Retinal pigment epithelial cell (primary cell): ENCODE data around the gene ARHGEF37.
A peak's percentile ranks its signal among the peaks of the same experiment; 100 is the strongest.
"Not testable (repeated sequence)": the region's sequence is repeated elsewhere in the genome, so short reads cannot be mapped to it uniquely, and the experiment has no call there.

Experiments used
- DNase-seq: peaks from one replicate; pipeline ENCODE4 v3.0.0-alpha.2; 2010; ENCODE audit warnings: low read depth
- H3K4me3 ChIP-seq: 2 replicates; pipeline ENCODE4 v1.5.1; 2011; ENCODE audit warnings: mild to moderate bottlenecking, low read length, control low read depth, moderate library complexity
- TF ChIP-seq, protein P1 (sequence below): conservative IDR thresholded peaks from 2 replicates; pipeline ENCODE4 v1.5.1; 2011; ENCODE audit warnings: low read depth, low read length, control low read depth, inconsistent platforms

The ARHGEF37 gene, protein sequence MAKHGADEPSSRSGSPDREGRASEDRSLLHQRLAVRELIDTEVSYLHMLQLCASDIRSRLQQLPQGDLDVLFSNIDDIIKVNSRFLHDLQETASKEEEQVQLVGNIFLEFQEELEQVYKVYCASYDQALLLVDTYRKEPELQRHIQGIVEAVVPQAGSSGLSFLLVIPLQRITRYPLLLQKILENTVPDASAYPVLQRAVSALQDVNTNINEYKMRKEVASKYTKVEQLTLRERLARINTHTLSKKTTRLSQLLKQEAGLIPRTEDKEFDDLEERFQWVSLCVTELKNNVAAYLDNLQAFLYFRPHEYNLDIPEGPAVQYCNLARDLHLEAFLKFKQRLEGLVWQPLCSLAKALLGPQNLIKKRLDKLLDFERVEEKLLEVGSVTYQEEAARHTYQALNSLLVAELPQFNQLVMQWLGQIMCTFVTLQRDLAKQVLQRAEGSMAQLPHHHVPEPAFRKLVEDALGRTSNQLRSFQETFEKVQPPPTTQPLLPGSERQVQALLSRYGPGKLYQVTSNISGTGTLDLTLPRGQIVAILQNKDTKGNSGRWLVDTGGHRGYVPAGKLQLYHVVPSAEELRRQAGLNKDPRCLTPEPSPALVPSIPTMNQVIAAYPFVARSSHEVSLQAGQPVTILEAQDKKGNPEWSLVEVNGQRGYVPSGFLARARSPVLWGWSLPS

DNA sequence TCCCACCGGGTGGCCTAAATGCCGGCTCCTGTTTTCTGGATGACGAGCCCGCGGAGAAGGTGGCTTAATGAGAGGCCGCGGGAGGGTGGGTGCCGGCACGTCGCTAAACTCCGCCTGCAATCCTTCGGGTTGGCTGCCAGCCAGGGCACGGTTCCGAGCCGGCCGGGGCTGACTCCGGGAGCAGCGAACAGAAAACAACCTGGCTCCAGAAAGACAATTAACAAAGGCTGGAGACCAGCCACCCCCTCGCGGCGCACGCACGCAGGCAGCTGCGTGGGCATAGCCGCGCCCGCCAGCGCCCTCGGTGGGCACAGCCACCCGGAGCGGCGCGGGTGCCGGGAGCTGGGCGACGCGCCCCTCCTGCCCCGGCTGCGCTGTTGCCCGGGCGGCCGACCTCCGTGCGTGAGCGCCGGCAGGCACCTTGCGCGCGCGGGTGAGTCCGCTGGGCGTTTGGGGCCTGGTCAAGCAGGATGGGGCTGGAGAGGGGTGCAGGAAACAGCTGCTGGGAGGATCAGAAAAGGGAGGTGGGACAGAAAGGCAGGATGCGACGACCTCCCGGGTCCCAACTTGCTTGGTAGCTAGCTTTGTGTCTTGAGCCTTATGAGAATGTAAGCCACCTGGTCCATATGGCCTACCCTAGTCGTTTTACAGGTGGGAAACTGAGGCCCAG is at the start of gene ARHGEF37:
ARHGEF37 (plus strand) TSS at position 307 of the 670 bp plus-strand sequence. CDS start 16,272 bp downstream, outside the sequence.
- H3K4me3 ChIP-seq: peak within 1 kb of the TSS; percentile 53
- TF ChIP-seq, protein P1, sequence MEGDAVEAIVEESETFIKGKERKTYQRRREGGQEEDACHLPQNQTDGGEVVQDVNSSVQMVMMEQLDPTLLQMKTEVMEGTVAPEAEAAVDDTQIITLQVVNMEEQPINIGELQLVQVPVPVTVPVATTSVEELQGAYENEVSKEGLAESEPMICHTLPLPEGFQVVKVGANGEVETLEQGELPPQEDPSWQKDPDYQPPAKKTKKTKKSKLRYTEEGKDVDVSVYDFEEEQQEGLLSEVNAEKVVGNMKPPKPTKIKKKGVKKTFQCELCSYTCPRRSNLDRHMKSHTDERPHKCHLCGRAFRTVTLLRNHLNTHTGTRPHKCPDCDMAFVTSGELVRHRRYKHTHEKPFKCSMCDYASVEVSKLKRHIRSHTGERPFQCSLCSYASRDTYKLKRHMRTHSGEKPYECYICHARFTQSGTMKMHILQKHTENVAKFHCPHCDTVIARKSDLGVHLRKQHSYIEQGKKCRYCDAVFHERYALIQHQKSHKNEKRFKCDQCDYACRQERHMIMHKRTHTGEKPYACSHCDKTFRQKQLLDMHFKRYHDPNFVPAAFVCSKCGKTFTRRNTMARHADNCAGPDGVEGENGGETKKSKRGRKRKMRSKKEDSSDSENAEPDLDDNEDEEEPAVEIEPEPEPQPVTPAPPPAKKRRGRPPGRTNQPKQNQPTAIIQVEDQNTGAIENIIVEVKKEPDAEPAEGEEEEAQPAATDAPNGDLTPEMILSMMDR: no peak
- peak; percentile 63 for DNase-seq

DNA sequence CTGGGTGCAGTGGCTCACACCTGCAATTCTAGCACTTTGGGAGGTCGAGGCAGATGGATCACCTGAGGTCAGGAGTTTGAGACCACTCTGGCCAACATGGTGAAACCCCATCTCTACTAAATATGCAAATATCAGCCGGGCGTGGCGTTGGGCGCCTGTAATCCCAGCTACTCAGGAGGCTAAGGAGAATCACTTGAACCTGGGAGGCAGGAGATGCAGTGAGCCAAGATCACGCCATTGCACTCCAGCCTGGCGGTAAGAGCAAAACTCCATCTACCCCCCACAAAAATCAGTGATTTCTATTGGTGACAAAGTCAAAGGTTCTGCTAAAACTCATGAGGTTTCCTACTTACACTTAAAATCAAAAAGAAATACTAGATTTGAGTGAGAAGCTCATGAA is 48.9 kb upstream of the ARHGEF37 start:
- TF ChIP-seq, protein P1: no peak
- no peak for DNase-seq
- no peak overlapping the region for H3K4me3 ChIP-seq

DNA sequence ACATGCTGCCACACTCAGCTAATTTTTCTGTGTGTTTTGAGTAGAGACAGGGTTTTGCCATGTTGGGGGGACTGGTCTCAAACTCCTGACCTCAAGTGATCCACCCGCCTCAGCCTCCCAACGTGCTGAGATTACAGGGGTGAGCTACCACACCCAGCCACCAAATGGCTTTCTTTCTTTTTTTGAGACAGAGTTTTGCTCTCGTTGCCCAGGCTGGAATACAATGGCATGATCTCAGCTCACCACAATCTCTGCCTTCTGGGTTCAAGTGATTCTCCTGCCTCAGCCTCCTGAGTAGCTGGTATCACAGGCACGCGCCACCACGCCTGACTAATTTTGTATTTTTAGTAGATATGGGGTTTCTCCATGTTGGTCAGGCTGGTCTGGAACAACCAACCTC is 45.5 kb upstream of the ARHGEF37 start:
- DNase-seq: not testable (repeated sequence)

DNA sequence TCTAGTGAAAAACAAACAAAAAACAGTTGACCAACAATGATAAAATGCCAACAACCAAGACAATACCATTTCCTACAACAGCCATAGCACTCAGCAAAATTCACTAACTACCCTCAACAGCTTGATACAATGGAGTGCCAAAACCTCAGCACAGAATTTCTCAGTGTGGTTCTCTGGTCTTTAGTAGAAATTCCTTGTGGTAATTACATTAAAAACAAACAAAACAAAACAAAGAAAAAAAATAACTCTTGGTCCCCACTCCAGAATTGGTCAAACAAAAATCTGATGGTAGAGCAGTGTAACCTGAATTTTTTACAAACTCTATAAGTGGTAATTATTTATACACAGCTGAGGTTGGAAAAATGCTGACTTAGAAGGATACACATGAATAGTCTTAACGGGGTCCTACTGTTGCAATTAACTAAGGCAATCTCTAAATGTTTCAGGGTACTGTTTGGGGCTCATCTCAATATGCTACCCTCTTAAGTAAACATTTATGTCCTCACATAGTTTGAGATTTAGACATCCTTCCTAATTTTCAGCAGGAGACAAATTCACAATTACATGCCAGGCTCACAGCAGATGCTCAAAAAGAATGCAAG is 43.8 kb upstream of the ARHGEF37 start:
- no peak overlapping the region for H3K4me3 ChIP-seq
- no peak for DNase-seq
- TF ChIP-seq, protein P1: no peak

More for the DNA sequence above, 45.5 kb upstream of the ARHGEF37 start:
- H3K4me3 ChIP-seq: not testable (repeated sequence)

DNA sequence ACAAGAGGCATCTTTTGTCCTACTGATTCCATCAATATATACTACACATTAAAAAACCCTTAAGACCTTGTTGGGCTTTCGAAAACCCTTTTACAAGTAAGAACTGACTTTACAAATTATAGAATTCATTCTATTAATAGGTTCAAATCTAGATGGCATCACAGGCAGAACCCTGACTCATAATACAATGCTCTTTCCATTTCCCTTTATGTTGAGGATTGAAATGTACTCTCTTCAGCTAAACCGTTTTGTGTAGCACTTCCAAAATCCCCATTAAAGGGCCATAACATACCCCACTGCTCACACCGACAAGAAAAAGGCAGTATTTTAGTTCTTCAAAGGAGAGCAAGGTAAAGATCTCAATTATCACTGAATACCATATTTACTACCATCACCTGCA is 41.2 kb upstream of the ARHGEF37 start:
- TF ChIP-seq, protein P1: no peak
- no peak for DNase-seq
- H3K4me3 ChIP-seq: no peak overlapping the region

DNA sequence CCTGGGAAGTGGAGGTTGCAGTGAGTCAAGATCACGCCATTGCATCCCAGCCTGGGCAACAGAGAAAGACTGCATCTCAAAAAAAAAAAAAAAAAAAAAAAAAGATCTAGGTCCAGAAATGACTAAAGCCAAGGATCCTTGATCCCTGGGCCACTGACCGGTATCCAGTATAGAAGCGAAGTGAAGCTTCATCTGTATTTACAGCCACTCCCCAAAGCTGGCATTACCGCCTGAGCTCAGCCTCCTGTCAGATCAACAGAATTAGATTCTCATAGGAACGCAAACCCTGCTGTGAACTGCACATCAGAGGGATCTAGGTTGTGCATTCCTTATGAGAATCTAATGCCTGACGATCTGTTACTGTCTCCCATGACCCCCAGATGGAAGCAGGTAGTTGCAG is 39.4 kb upstream of the ARHGEF37 start:
- H3K4me3 ChIP-seq: no peak overlapping the region
- DNase-seq: no peak
- TF ChIP-seq, protein P1: no peak

DNA sequence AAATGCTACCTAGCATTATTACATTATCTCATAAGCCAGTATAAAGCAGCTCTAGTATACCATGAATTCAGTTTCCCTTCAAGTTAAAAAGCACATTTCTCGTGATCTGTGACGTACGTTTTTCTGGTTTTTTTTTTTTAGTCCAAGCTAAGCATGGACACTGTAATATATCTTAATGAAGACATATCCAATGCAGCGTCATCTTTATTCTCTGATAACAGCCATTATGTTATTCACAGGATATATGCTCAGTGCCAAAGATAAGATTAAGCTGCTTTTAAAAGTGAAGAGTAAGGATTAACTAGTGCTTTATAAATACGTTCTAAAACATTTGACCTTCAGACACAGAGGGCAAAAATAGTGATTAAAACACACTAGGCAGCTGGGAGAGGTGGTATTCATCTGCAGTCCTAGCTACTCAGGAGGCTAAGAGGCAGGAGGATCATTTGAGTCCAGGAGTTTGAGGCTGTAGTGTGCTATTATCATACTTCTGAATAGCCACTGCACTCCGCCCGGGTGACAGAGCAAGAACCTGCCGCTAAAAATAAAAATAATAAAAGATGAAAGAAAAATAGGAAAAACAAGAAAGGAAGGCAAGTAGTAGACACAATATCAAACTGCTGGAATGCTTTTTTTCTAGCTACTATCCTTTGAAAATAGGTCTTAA is 37.8 kb upstream of the ARHGEF37 start:
- TF ChIP-seq, protein P1: no peak
- no peak overlapping the region for H3K4me3 ChIP-seq
- no peak for DNase-seq
